K562 (cell line): ENCODE data around the gene LCP2. TPM values are rescaled to one million over a fixed set of nuclear protein-coding genes. Genes with fewer than 3 reads are reported as not detected.

ENCODE experiments used
- ATAC-seq: fragments of 200-7000 bp; cut with Tn5 transposase; 3 replicates; pipeline ENCODE4 v1.9.1; 2020; ENCODE audit warnings: moderate library complexity
- Bru-seq: library from RNA; stranded (reverse); fragments of 400-500 nt; gene quantifications from one replicate; lab custom pipeline; 2021; lab: Mats Ljungman, UMichigan
- BruChase-seq, 2 experiments: library from RNA; stranded (reverse); fragments of 400-500 nt; gene quantifications; one replicate each; lab custom pipeline; 2021; lab: Mats Ljungman, UMichigan
- BruUV-seq: library from RNA; stranded (reverse); fragments of 400-500 nt; replicated peaks from 2 replicates; lab custom pipeline; 2021; lab: Mats Ljungman, UMichigan
- CTCF ChIA-PET: fragments of 300-600 bp; formaldehyde crosslinking; extraction: SDS; loops from one replicate; lab custom pipeline; 2021; ENCODE audit warnings: low intra/inter-chr PET ratio; lab: Yijun Ruan, JAX
- POLR2A ChIA-PET: fragments of 300-600, 350-650 bp; sonication (Branson Sonifier 250); formaldehyde crosslinking; extraction: SDS; loops from one replicate; lab custom pipeline; 2021; ENCODE audit warnings: antibody characterized with exemption, inconsistent platforms; lab: Yijun Ruan, JAX
- DNase-seq, 4 experiments: peaks; one replicate each; pipeline versions ENCODE4 v3.0.0 to v3.0.0-alpha.2; 2011 to 2018; ENCODE audit warnings: low spot score in 3 of 4, mixed read lengths in 3 of 4; ENCODE audit errors: extremely low read depth in 1 of 4
- FAIRE-seq: peaks from 2 replicates; lab custom pipeline; 2011; peaks lifted over from hg19 to GRCh38; lab: Jason Lieb, UNC
- H2AFZ ChIP-seq: 2 replicates; pipeline ENCODE4 v1.6.0; 2011; ENCODE audit warnings: low read depth, low read length, control low read depth, inconsistent platforms
- H3K27ac ChIP-seq: fragments of 200-600 bp; 3 replicates; pipeline ENCODE4 v1.8.0; 2011; ENCODE audit warnings: low read depth, mild to moderate bottlenecking, control low read depth, inconsistent platforms, low read length, moderate library complexity, mixed read lengths; ENCODE audit errors: extremely low read depth
- H3K27me3 ChIP-seq, 2 experiments: fragments of 300-600 bp in 1 of 2; 2 replicates in 1 of 2; 3 replicates in 1 of 2; pipeline versions ENCODE4 v1.6.0 to v1.8.0; 2011; ENCODE audit warnings: inconsistent platforms in 2 of 2, low read length in 2 of 2, mild to moderate bottlenecking in 1 of 2, mixed read lengths in 1 of 2, moderate library complexity in 1 of 2; ENCODE audit not compliant: control insufficient read depth in 2 of 2, insufficient read depth in 2 of 2
- H3K36me3 ChIP-seq: fragments of 300-600 bp; 3 replicates; pipeline ENCODE4 v1.8.0; 2011; ENCODE audit warnings: mild to moderate bottlenecking, low read length, inconsistent platforms; ENCODE audit not compliant: control insufficient read depth, insufficient read depth
- H3K4me1 ChIP-seq, 2 experiments: fragments of 200-600 bp in 1 of 2; replicated peaks in 1 of 2; 2 replicates in 1 of 2; 3 replicates in 1 of 2; pipeline versions ENCODE4 v1.5.1 to v1.8.0; 2011; ENCODE audit warnings: inconsistent platforms in 2 of 2, low read length in 2 of 2, mild to moderate bottlenecking in 1 of 2, mixed read lengths in 1 of 2, moderate library complexity in 1 of 2; ENCODE audit not compliant: control insufficient read depth in 2 of 2, insufficient read depth in 2 of 2
- H3K4me2 ChIP-seq: 2 replicates; pipeline ENCODE4 v1.6.1; 2011; ENCODE audit warnings: low read length, control low read depth, inconsistent platforms, mixed read lengths; ENCODE audit not compliant: insufficient read depth
- H3K4me3 ChIP-seq: fragments of 200-600 bp; sonication (generic), shearing (Covaris generic); 2 replicates; pipeline ENCODE4 v1.5.1; 2016; ENCODE audit warnings: control low read depth, inconsistent platforms
- H3K79me2 ChIP-seq: fragments of 200-600 bp; 3 replicates; pipeline ENCODE4 v1.8.0; 2011; ENCODE audit warnings: low read length, inconsistent platforms; ENCODE audit not compliant: control insufficient read depth, insufficient read depth
- H3K9ac ChIP-seq, 2 experiments: 2 replicates each; pipeline versions ENCODE4 v1.6.0 to v1.6.1; 2011; ENCODE audit warnings: low read depth in 2 of 2, low read length in 2 of 2, control low read depth in 1 of 2, inconsistent platforms in 1 of 2, mild to moderate bottlenecking in 1 of 2, mixed read lengths in 1 of 2; ENCODE audit not compliant: insufficient read depth in 1 of 2
- H3K9me1 ChIP-seq: one replicate; pipeline ENCODE4 v1.6.0; 2011; ENCODE audit warnings: inconsistent platforms, mild to moderate bottlenecking, low read length, moderate library complexity; ENCODE audit not compliant: control insufficient read depth, insufficient read depth
- H3K9me3 ChIP-seq: replicated peaks from 2 replicates; pipeline ENCODE4 v1.5.1; 2011; ENCODE audit warnings: low read depth, low read length, inconsistent platforms; ENCODE audit not compliant: control insufficient read depth, insufficient read depth
- H4K20me1 ChIP-seq: replicated peaks from 2 replicates; pipeline ENCODE4 v1.6.1; 2011; ENCODE audit warnings: low read length, inconsistent platforms, mixed read lengths; ENCODE audit not compliant: control insufficient read depth, insufficient read depth
- ADNP ChIP-seq: fragments of 200-800 bp; sonication (Bioruptor generic); IDR thresholded peaks from 2 replicates; pipeline ENCODE4 v1.6.1; 2016; ENCODE audit warnings: missing genetic modification characterization, missing compliant biosample characterization
- ETV6 ChIP-seq, 3 experiments: fragments of 150-350 bp in 1 of 3; sonication (generic) in 1 of 3; formaldehyde crosslinking in 1 of 3; IDR thresholded peaks; 2 replicates each; pipeline versions ENCODE4 v1.6.1 to v1.8.0; 2014 to 2022; ENCODE audit warnings: borderline replicate concordance in 2 of 3, low read depth in 2 of 3, antibody characterized with exemption in 1 of 3, low read length in 1 of 3, mild to moderate bottlenecking in 1 of 3, missing genetic modification reagents in 1 of 3
- FOXA3 ChIP-seq, 2 experiments: fragments of 450-650 bp in 1 of 2; sonication (generic) in 1 of 2; formaldehyde crosslinking; IDR thresholded peaks in 1 of 2; conservative IDR thresholded peaks in 1 of 2; 2 replicates each; pipeline versions ENCODE4 v1.4.0 to v1.8.0; 2020 to 2022; ENCODE audit warnings: mild to moderate bottlenecking in 2 of 2, missing genetic modification reagents in 1 of 2
- FOXK1 ChIP-seq: sonication (generic); formaldehyde crosslinking; IDR thresholded peaks from 2 replicates; pipeline ENCODE4 v1.8.0; 2022; ENCODE audit warnings: missing genetic modification reagents, mild to moderate bottlenecking, borderline replicate concordance
- KDM1A ChIP-seq, 2 experiments: fragments of 450-650 bp; IDR thresholded peaks; 2 replicates each; pipeline ENCODE4 v1.6.1; 2016; ENCODE audit warnings: mild to moderate bottlenecking in 2 of 2
- YY1 ChIP-seq, 3 experiments: IDR thresholded peaks; 2 replicates each; pipeline ENCODE4 v1.6.1; 2011; ENCODE audit warnings: low read length in 2 of 3, mild to moderate bottlenecking in 2 of 3, moderate library complexity in 2 of 3, borderline replicate concordance in 1 of 3, control low read depth in 1 of 3, low read depth in 1 of 3; ENCODE audit not compliant: insufficient read depth in 3 of 3, insufficient replicate concordance in 2 of 3, control insufficient read depth in 1 of 3, insufficient read length in 1 of 3; ENCODE audit errors: extremely low read depth in 1 of 3
- ZNF592 ChIP-seq: fragments of 450-650 bp; IDR thresholded peaks from 2 replicates; pipeline ENCODE4 v1.6.1; 2017; ENCODE audit warnings: antibody characterized with exemption, mild to moderate bottlenecking
- WGBS: fragments of 100-300 bp; shearing (Covaris generic); methylation state at CpG from one replicate; pipeline ENCODE4 v1.1.6; 2016; ENCODE audit warnings: low coverage, mixed read lengths; ENCODE audit not compliant: insufficient coverage; ENCODE audit errors: missing lambda C conversion rate; 5-methylcytosine and 5-hydroxymethylcytosine counted together
- in situ Hi-C: fragments of 300-500 bp; cut with MboI; formaldehyde crosslinking; loops from 4 replicates; pipeline ENCODE4 v1.15.0; 2018; ENCODE audit warnings: inconsistent platforms, mixed read lengths
- intact Hi-C: fragments of 100-400 bp; cut with micrococcal nuclease; formaldehyde crosslinking; loops from 2 replicates; pipeline ENCODE4 v1.14.2; 2022
- long read RNA-seq, 3 experiments: library from polyadenylated mRNA in 2 of 3; library from RNA in 1 of 3; unstranded in 2 of 3; stranded (forward) in 1 of 3; transcript quantifications; one replicate each; pipeline ENCODE4 v2.0.0, GENCODE V29; 2019 to 2022
- polyA minus RNA-seq, 3 experiments: library from RNA; depleted of rRNA, polyadenylated mRNA; stranded (reverse); fragments of >200 nt; gene quantifications; 2 replicates each; pipeline ENCODE4 v1.2.3, GENCODE V29; 2011
- polyA plus RNA-seq, 8 experiments: library from polyadenylated mRNA; depleted of rRNA in 4 of 8; stranded (reverse) in 5 of 8; unstranded in 3 of 8; fragments of >200 nt; fragmentation: Nextera tagmentation in 2 of 8; fragmentation: Illumina TruSeq in 1 of 8; extraction: Ambion mirVana in 2 of 8; extraction: Trizol in 1 of 8; gene quantifications; 2 replicates each; pipeline versions ENCODE4 v1.2.1 to v1.2.3, GENCODE V29; 2011 to 2014; ENCODE audit warnings: inconsistent platforms in 1 of 8, missing spikeins in 1 of 8
- total RNA-seq, 7 experiments: library from RNA; depleted of rRNA in 6 of 7; stranded (reverse); fragments of >200 nt in 6 of 7; fragmentation: Illumina TruSeq in 2 of 7; extraction: Trizol in 2 of 7; gene quantifications; 2 replicates each; pipeline versions ENCODE4 v1.2.1 to v1.2.3, GENCODE V29; 2011 to 2021; ENCODE audit warnings: low replicate concordance in 1 of 7

LCP2 gene
- total RNA-seq (2011; cell fraction: chromatin; rRNA removed; ENCODE audit: low replicate concordance) = 47.9 and 68.9 TPM in 2 replicates
- total RNA-seq (2011; cell fraction: nucleolus; rRNA removed) = 34.0 and 42.2 TPM in 2 replicates
- total RNA-seq (2011; cell fraction: nucleoplasm; rRNA removed) = 32.6 and 56.7 TPM in 2 replicates
- 10.6 and 10.7 TPM in 2 replicates for total RNA-seq (2014; rRNA removed)
- total RNA-seq (2014; rRNA removed; fragmentation: Illumina TruSeq; extraction: Trizol) = 14.6 TPM in 2 replicates
- total RNA-seq (2015; rRNA removed; fragmentation: Illumina TruSeq; extraction: Trizol) = 18.6 and 19.4 TPM in 2 replicates
- total RNA-seq (2021) = 22.2 and 24.1 TPM in 2 replicates
- polyA plus RNA-seq (2011; rRNA removed) = 28.5 and 42.2 TPM in 2 replicates
- 17.2 and 28.3 TPM in 2 replicates for polyA plus RNA-seq (2011; cell fraction: cytosol; rRNA removed)
- polyA plus RNA-seq (2011; cell fraction: nucleus; rRNA removed) = 88.9 and 151 TPM in 2 replicates
- polyA plus RNA-seq (2012) = 30.9 and 61.7 TPM in 2 replicates
- polyA plus RNA-seq (2014; fragmentation: Illumina TruSeq; extraction: Trizol) = 23.6 and 31.3 TPM in 2 replicates
- 1 to 10 TPM; 4.0 to 5.2 TPM for polyA plus RNA-seq (2014; fragmentation: Nextera tagmentation; extraction: Ambion mirVana)
- polyA plus RNA-seq (2014; rRNA removed) = 12.6 and 14.1 TPM in 2 replicates
- polyA minus RNA-seq (2011; rRNA and poly(A)+ RNA removed) = 50.8 and 77.5 TPM in 2 replicates
- polyA minus RNA-seq (2011; cell fraction: cytosol; rRNA and poly(A)+ RNA removed) = 19.4 and 21.4 TPM in 2 replicates
- 96.3 and 210 TPM in 2 replicates for polyA minus RNA-seq (2011; cell fraction: nucleus; rRNA and poly(A)+ RNA removed)
- Bru-seq, nascent RNA = percentile 76 among the genes with signal in this experiment
- BruChase-seq, experiment 1, labeled RNA remaining after a 2-hour chase = percentile 71 among the genes with signal in this experiment
- percentile 69 among the genes with signal in this experiment for BruChase-seq, experiment 2, labeled RNA remaining after a 6-hour chase
- long read RNA-seq, experiment 1, partial matches to known transcripts = 11 of 15 reads
- long read RNA-seq, experiment 1, other reads (novel, unspliced or antisense) = 4 of 15 reads
- long read RNA-seq, experiment 2, partial matches to known transcripts = 0 of 2 reads
- long read RNA-seq, experiment 2, other reads (novel, unspliced or antisense) = 2 of 2 reads
- long read RNA-seq, experiment 3, partial matches to known transcripts = 0 of 2 reads
- long read RNA-seq, experiment 3, other reads (novel, unspliced or antisense) = 0 of 2 reads

GRCh38 chr5:170297589-170298462, at the start of gene LCP2:
Gene LCP2 (minus strand): TSS chr5:170297777. CDS start chr5:170297611, 166 bp downstream.
- Histone ChIP-seq H3K79me2 (peaks cover 39% of the 10 kb centered on the region), H3K9me1 (no peaks in the 10 kb centered on the region), H3K9ac (peak within 1 kb of the TSS; percentile 79 to 80), H3K36me3 (0 out of 3 replicates have a peak, but pooled peaks cover 2% of the 10 kb centered on the region), H3K9me3 (no peaks in the 10 kb centered on the region), H3K4me1 (peaks cover 7 to 38% of the 10 kb centered on the region in 2 experiments), H4K20me1 (no peaks in the 10 kb centered on the region; the same call in 1 of the 2 replicates), H3K4me3 (peak within 1 kb of the TSS; percentile 51), H3K27me3 (no peaks in the 10 kb centered on the region), H2AFZ (peak within 1 kb of the TSS; percentile 86), H3K27ac (peak within 1 kb of the TSS; percentile 78), H3K4me2 (peak within 1 kb of the TSS; percentile 86)
- no TSS peak for BruUV-seq
- in situ Hi-C loops (no loop called here), intact Hi-C loops (loop anchor here (5.0 kb wide), 1 partner anchor 34 kb away; no protein-coding TSS in a partner anchor)
- DNase-seq = no peak
- FAIRE-seq = no peak
- peak; percentile 49 for ATAC-seq
- CTCF ChIA-PET = no interaction called here
- POLR2A ChIA-PET = interaction anchor here (0.6 to 1.8 kb wide), 7 partner anchors 9 to 321 kb away, joined by 3 to 6 read pairs (median 3); no protein-coding TSS in a partner anchor
- 4% methylated on average over 10 of the region's 10 CpGs for WGBS
- TF ChIP-seq KDM1A (IDR thresholded peaks at IDR 0.05) (0 out of 4 replicates have a peak, but pooled peaks of 1 of the 2 experiments have one; percentile 7), YY1 (IDR thresholded peaks at IDR 0.05; ENCODE audit: borderline replicate concordance in 1 of 3, control insufficient read depth in 1 of 3, extremely low read depth in 1 of 3, insufficient read depth in 3 of 3, insufficient read length in 1 of 3, insufficient replicate concordance in 2 of 3, low read depth in 1 of 3, low read length in 2 of 3) (peak in 1 of 3 experiments; percentile 50), ZNF592 (0 out of 2 replicates have a peak, but pooled peaks have one; percentile 21), ADNP (tag) (peak; percentile 76), ETV6 (IDR thresholded peaks at IDR 0.05; ENCODE audit: borderline replicate concordance in 1 of 2, low read depth in 2 of 2, low read length in 1 of 2) (0 out of 4 replicates have a peak, but pooled peaks of 1 of the 2 experiments have one; percentile 54), ETV6 (CRISPR knock-in tag; IDR thresholded peaks at IDR 0.05; ENCODE audit: borderline replicate concordance) (no peak), FOXK1 (peak; percentile 93), FOXA3 (CRISPR knock-in tag; conservative IDR thresholded peaks at IDR 0.05 in 1 of 2, IDR thresholded peaks at IDR 0.05 in 1 of 2) (peak; percentile 82 to 93)
